ENCODE data around the gene SORCS3. TPM values are rescaled to one million over a fixed set of nuclear protein-coding genes. Genes with fewer than 3 reads are reported as not detected.

SORCS3 gene
- total and polyA plus RNA-seq, 2 of the 13 experiments (the other 11 are each of a cell fraction or from before 2014, with no cell fraction given) = 0.07 TPM; not detected in 1

DNA sequence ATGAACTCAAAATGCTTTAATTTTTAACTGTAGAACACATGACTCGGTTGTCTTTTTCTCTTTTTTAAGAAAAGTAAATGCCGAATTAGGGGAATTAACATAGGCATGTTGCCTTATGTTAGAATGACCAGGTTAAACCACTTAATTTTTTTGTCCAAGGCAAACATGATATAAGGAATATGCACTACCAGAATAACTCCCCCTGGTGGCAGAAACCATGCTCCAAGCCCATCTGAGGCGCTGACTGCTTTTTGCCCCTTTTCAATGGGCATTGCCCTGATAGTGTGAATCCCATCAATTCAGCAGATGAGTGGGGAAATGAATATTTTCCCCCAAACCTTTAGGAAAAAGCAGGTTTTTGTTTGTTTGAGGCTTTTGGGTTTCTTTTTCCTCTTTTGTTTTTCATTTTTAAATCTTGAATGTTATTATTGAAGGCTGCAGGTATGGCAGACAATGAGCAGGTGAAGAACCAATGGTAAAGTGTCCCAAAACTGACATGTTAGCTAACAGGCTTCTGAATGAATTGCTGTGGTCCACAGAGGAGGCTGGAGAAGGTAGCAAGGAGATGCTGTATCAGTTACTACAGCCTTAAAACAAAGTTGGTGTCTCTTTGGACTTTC lies 284.3 kb downstream of the SORCS3 start (continued):
- TF ChIP-seq CBX2 (IDR thresholded peaks at IDR 0.05; ENCODE audit: low read depth, low read length) = no peak
- TF ChIP-seq CBX2 (CRISPR knock-in tag; IDR thresholded peaks at IDR 0.05; ENCODE audit: low read depth) = no peak
- TF ChIP-seq SMC3 (IDR thresholded peaks at IDR 0.05; ENCODE audit: low read length) = peak; percentile 48; the same call in 1 of the 2 replicates
- TF ChIP-seq ZNF276 (CRISPR knock-in tag; IDR thresholded peaks at IDR 0.05; ENCODE audit: low read depth) = no peak
- TF ChIP-seq POLR2G (IDR thresholded peaks at IDR 0.05; ENCODE audit: low read depth, low read length) = no peak
- peak; percentile 18; the same call in 1 of the 2 replicates for TF ChIP-seq STAG1 (CRISPR knock-in tag; IDR thresholded peaks at IDR 0.05)
- TF ChIP-seq ZNF83 (CRISPR knock-in tag; IDR thresholded peaks at IDR 0.05; ENCODE audit: borderline replicate concordance) = no peak
- TF ChIP-seq ZNF570 (CRISPR knock-in tag; IDR thresholded peaks at IDR 0.05; ENCODE audit: borderline replicate concordance) = no peak
- TF ChIP-seq ZKSCAN1 (IDR thresholded peaks at IDR 0.05; ENCODE audit: low read length) = no peak
- TF ChIP-seq POLR2AphosphoS2 (IDR thresholded peaks at IDR 0.05; ENCODE audit: low read depth, low read length) = no peak
- no peak for TF ChIP-seq RORA (CRISPR knock-in tag; IDR thresholded peaks at IDR 0.05)

DNA sequence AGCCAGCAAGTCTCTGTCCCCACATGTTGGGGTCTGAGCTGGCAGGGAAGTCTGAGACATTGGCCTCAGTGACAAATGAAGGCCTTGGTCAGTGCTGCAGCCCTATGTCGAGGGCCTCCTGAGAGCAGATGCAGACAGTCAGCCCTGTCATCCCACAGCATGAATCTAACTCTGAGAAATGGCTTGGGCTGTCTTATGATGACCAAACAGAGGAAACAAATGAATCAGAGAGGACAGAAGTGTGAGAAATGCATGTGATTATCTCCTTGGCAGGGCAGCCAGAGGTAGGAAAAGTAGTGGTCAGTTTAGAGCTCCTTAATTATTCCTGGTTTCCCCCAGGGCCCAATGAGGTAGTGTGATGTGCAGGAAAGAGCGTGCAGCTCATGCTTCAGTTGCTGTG lies 287.6 kb downstream of the SORCS3 start:
- Histone ChIP-seq H3K27me3 (ENCODE audit: control insufficient read depth in 1 of 2, insufficient read depth in 2 of 2, low read length in 2 of 2) (no peaks in the 10 kb centered on the region), H2AFZ (ENCODE audit: low read length) (no peak overlapping the region), H3K9me3 (ENCODE audit: low read length) (no peaks in the 10 kb centered on the region), H3K4me2 (ENCODE audit: low read depth, low read length) (no peak overlapping the region), H3K27ac (ENCODE audit: extremely low read length, insufficient read depth, low read length) (no peak overlapping the region), H4K20me1 (ENCODE audit: insufficient read depth, low read length) (no peaks in the 10 kb centered on the region), H3K9ac (ENCODE audit: insufficient read depth, low read depth, low read length) (no peak overlapping the region), H3K4me1 (ENCODE audit: insufficient read depth, low read length) (no peaks in the 10 kb centered on the region), H3K4me3 (replicated peaks in 1 of 3; ENCODE audit: insufficient read depth in 1 of 3, low read depth in 2 of 3, low read length in 3 of 3) (no peak overlapping the region), H3K79me2 (ENCODE audit: insufficient read depth, low read length) (no peaks in the 10 kb centered on the region), H3K36me3 (replicated peaks in 1 of 2; ENCODE audit: control insufficient read depth in 1 of 2, insufficient read depth in 2 of 2, low read length in 2 of 2) (no peaks in the 10 kb centered on the region)
- ChIA-PET POLR2A (no interaction called here), CTCF (ENCODE audit: low intra/inter-chr PET ratio, low total read pairs) (no interaction called here)
- intact Hi-C loops (cut with micrococcal nuclease; ENCODE audit: unreplicated experiment) (loop anchor here (5.0 kb wide), 1 partner anchor 161 kb away; no protein-coding TSS in a partner anchor), in situ Hi-C loops (cut with HindIII; ENCODE audit: extremely low pct_ligation_motif_present, low pct_unique_long_range_greater_than_20kb) (loop anchor here (10.0 kb wide), 1 partner anchor 284 kb away; the partner anchor contains the start of gene SORCS3)
- BruUV-seq (replicated peaks) = no TSS peak
- FAIRE-seq (no peak), DNase-seq (ENCODE audit: low spot score) (no peak), ATAC-seq (no peak)
- WGBS (ENCODE audit: low lambda C conversion rate) = 8% methylated on average over 2 of the region's 2 CpGs
- TF ChIP-seq DNMT3B (CRISPR knock-in tag; conservative IDR thresholded peaks at IDR 0.05) (no peak), SRF (IDR thresholded peaks at IDR 0.05; ENCODE audit: low read depth, low read length) (no peak), MTA1 (CRISPR knock-in tag; IDR thresholded peaks at IDR 0.05; ENCODE audit: borderline replicate concordance) (no peak), LCORL (IDR thresholded peaks at IDR 0.05) (no peak), LCORL (CRISPR knock-in tag; IDR thresholded peaks at IDR 0.05) (no peak), FOXA1 (IDR thresholded peaks at IDR 0.05) (no peak), FOXA1 (CRISPR knock-in tag; IDR thresholded peaks at IDR 0.05) (no peak), FOXJ3 (CRISPR knock-in tag; IDR thresholded peaks at IDR 0.05; ENCODE audit: borderline replicate concordance) (no peak), ZNF468 (CRISPR knock-in tag; IDR thresholded peaks at IDR 0.05) (no peak), ZNF740 (CRISPR knock-in tag; IDR thresholded peaks at IDR 0.05) (no peak), ZZZ3 (CRISPR knock-in tag; IDR thresholded peaks at IDR 0.05; ENCODE audit: borderline replicate concordance) (no peak)
- TF ChIP-seq, protein P1, sequence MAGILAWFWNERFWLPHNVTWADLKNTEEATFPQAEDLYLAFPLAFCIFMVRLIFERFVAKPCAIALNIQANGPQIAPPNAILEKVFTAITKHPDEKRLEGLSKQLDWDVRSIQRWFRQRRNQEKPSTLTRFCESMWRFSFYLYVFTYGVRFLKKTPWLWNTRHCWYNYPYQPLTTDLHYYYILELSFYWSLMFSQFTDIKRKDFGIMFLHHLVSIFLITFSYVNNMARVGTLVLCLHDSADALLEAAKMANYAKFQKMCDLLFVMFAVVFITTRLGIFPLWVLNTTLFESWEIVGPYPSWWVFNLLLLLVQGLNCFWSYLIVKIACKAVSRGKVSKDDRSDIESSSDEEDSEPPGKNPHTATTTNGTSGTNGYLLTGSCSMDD (CRISPR knock-in tag; IDR thresholded peaks at IDR 0.05) = no peak

Measured in HepG2 (cell line).